GM12878 (cell line): ENCODE data around the gene MEX3C. TPM values are rescaled to one million over a fixed set of nuclear protein-coding genes. Genes with fewer than 3 reads are reported as not detected.

Source experiments
- ATF2 ChIP-seq: IDR thresholded peaks from 2 replicates; pipeline ENCODE4 v1.6.1; 2012; ENCODE audit warnings: low read length, inconsistent platforms
- ATF7 ChIP-seq: fragments of 450-650 bp; IDR thresholded peaks from 2 replicates; pipeline ENCODE4 v1.6.1; 2016; ENCODE audit warnings: low read depth, mild to moderate bottlenecking
- BMI1 ChIP-seq: fragments of 450-650 bp; IDR thresholded peaks from 2 replicates; pipeline ENCODE4 v1.6.1; 2016; ENCODE audit warnings: mild to moderate bottlenecking, moderate library complexity, borderline replicate concordance
- CBFB ChIP-seq: IDR thresholded peaks from 2 replicates; pipeline ENCODE4 v1.6.1; 2016; ENCODE audit warnings: antibody characterized with exemption, low read depth
- CEBPB ChIP-seq, 2 experiments: fragments of 150-350 bp in 1 of 2; IDR thresholded peaks; 2 replicates each; pipeline ENCODE4 v1.6.1; 2012 to 2014; ENCODE audit warnings: low read depth in 2 of 2, low read length in 2 of 2, borderline replicate concordance in 1 of 2, inconsistent platforms in 1 of 2
- CREB1 ChIP-seq: IDR thresholded peaks from 2 replicates; pipeline ENCODE4 v1.6.1; 2012; ENCODE audit warnings: low read depth, mild to moderate bottlenecking, inconsistent platforms
- CTCF ChIP-seq, 3 experiments: IDR thresholded peaks in 2 of 3; conservative IDR thresholded peaks in 1 of 3; 2 replicates each; pipeline ENCODE4 v1.5.1; 2011; ENCODE audit warnings: low read depth in 3 of 3, low read length in 3 of 3, mild to moderate bottlenecking in 3 of 3, control low read depth in 2 of 3, moderate library complexity in 2 of 3, inconsistent platforms in 1 of 3, mixed read lengths in 1 of 3; ENCODE audit not compliant: control insufficient read depth in 2 of 3, insufficient read depth in 1 of 3; ENCODE audit errors: extremely low read depth in 1 of 3
- JUNB ChIP-seq: IDR thresholded peaks from 2 replicates; pipeline ENCODE4 v1.6.1; 2016; ENCODE audit warnings: antibody characterized with exemption, mild to moderate bottlenecking
- MEF2B ChIP-seq: fragments of 450-650 bp; IDR thresholded peaks from 2 replicates; pipeline ENCODE4 v1.6.1; 2018; ENCODE audit warnings: mild to moderate bottlenecking, moderate library complexity; ENCODE audit not compliant: partially characterized antibody, poor library complexity, severe bottlenecking
- MTA3 ChIP-seq: IDR thresholded peaks from 2 replicates; pipeline ENCODE4 v1.6.1; 2012; ENCODE audit warnings: low read length, inconsistent platforms, borderline replicate concordance
- MYB ChIP-seq: fragments of 150-350 bp; IDR thresholded peaks from 2 replicates; pipeline ENCODE4 v1.6.1; 2014; ENCODE audit warnings: mild to moderate bottlenecking, low read depth, low read length, borderline replicate concordance
- NKRF ChIP-seq: fragments of 450-650 bp; conservative IDR thresholded peaks from 2 replicates; pipeline ENCODE4 v1.6.1; 2017; ENCODE audit warnings: mild to moderate bottlenecking, moderate library complexity
- NRF1 ChIP-seq: conservative IDR thresholded peaks from 2 replicates; pipeline ENCODE4 v1.6.1; 2011; ENCODE audit warnings: mild to moderate bottlenecking, low read depth, low read length, improper control_type of control experiment
- PML ChIP-seq: IDR thresholded peaks from 2 replicates; pipeline ENCODE4 v1.6.1; 2012; ENCODE audit warnings: low read length, inconsistent platforms
- RB1 ChIP-seq: fragments of 450-650 bp; formaldehyde crosslinking; IDR thresholded peaks from 2 replicates; pipeline ENCODE4 v1.6.1; 2017; ENCODE audit warnings: mild to moderate bottlenecking, borderline replicate concordance
- RELA ChIP-seq: fragments of 450-650 bp; IDR thresholded peaks from 2 replicates; pipeline ENCODE4 v1.8.0; 2014; ENCODE audit warnings: borderline replicate concordance; ENCODE audit not compliant: partially characterized antibody
- RFX5 ChIP-seq: IDR thresholded peaks from 2 replicates; pipeline ENCODE4 v1.6.1; 2011; ENCODE audit warnings: low read depth, low read length, improper control_type of control experiment
- ZBED1 ChIP-seq: IDR thresholded peaks from 2 replicates; pipeline ENCODE4 v1.6.1; 2016; ENCODE audit warnings: borderline replicate concordance
- ZBTB40 ChIP-seq: fragments of 450-650 bp; IDR thresholded peaks from 2 replicates; pipeline ENCODE4 v1.6.1; 2016; ENCODE audit warnings: mild to moderate bottlenecking, moderate library complexity, borderline replicate concordance
- ZNF384 ChIP-seq: IDR thresholded peaks from 2 replicates; pipeline ENCODE4 v1.6.1; 2012; ENCODE audit warnings: low read depth, mild to moderate bottlenecking, low read length, improper control_type of control experiment, borderline replicate concordance
- ZNF622 ChIP-seq: fragments of 450-650 bp; IDR thresholded peaks from 2 replicates; pipeline ENCODE4 v1.6.1; 2017; ENCODE audit warnings: mild to moderate bottlenecking, inconsistent platforms
- polyA plus RNA-seq, 11 experiments: library from polyadenylated mRNA; depleted of rRNA in 4 of 11; unstranded in 6 of 11; stranded (reverse) in 5 of 11; fragments of >200 nt; fragmentation: Nextera tagmentation in 4 of 11; fragmentation: Illumina TruSeq in 1 of 11; extraction: Ambion mirVana in 4 of 11; extraction: Trizol in 1 of 11; gene quantifications; 1 replicate in 1 of 11; 2 replicates in 10 of 11; pipeline versions ENCODE4 v1.2.1 to v1.2.3, GENCODE V29; 2011 to 2016; ENCODE audit warnings: inconsistent platforms in 2 of 11, missing spikeins in 2 of 11, low read depth in 1 of 11
- total RNA-seq, 4 experiments: library from RNA; depleted of rRNA in 3 of 4; stranded (reverse); fragments of >200 nt in 3 of 4; fragmentation: Illumina TruSeq in 1 of 4; extraction: Trizol in 1 of 4; gene quantifications; 2 replicates each; pipeline versions ENCODE4 v1.2.1 to v1.2.3, GENCODE V29; 2013 to 2021

MEX3C gene
- total and polyA plus RNA-seq, 10 of the 15 experiments (the other 5 are each of a cell fraction or from before 2014, with no cell fraction given) = 6.7 to 48.8 (median 21.3) TPM

GRCh38 chr18:51153659-51154371 lies 43.7 kb downstream of the MEX3C start (continued):
- TF ChIP-seq ZBTB40 (no peak), ATF2 (no peak), BMI1 (peak; percentile 64), NRF1 (no peak), CBFB (peak; percentile 66; the same call in 1 of the 2 replicates), RFX5 (no peak), PML (0 out of 2 replicates have a peak, but pooled peaks have one; percentile 21), CEBPB (IDR thresholded peaks at IDR 0.05; ENCODE audit: borderline replicate concordance in 1 of 2, low read depth in 2 of 2, low read length in 2 of 2) (no peak), CTCF (IDR thresholded peaks at IDR 0.05 in 2 of 3, conservative IDR thresholded peaks at IDR 0.05 in 1 of 3; ENCODE audit: control insufficient read depth in 2 of 3, extremely low read depth in 1 of 3, insufficient read depth in 1 of 3, low read depth in 3 of 3, low read length in 3 of 3) (no peak), JUNB (no peak), MYB (no peak), ZBED1 (peak; percentile 62; the same call in 1 of the 2 replicates), MTA3 (0 out of 2 replicates have a peak, but pooled peaks have one; percentile 73), RELA (peak; percentile 97), ZNF622 (no peak), RB1 (peak; percentile 27; the same call in 1 of the 2 replicates), ZNF384 (peak; percentile 35; the same call in 1 of the 2 replicates), NKRF (no peak), CREB1 (peak; percentile 50), ATF7 (peak; percentile 54; the same call in 1 of the 2 replicates), MEF2B (peak; percentile 85)
